WTC11 (cell line): Measurements from ENCODE around the gene ARVCF. TPM values are rescaled to one million over a fixed set of nuclear protein-coding genes. Genes with fewer than 3 reads are reported as not detected.

ENCODE experiments used
- ATAC-seq: fragments of 200-7000 bp; cut with Tn5 transposase; 2 replicates; pipeline ENCODE4 v1.10.0; 2021; ENCODE audit warnings: mild to moderate bottlenecking, moderate library complexity
- CTCF ChIA-PET: fragments of 300-600 bp; sonication (Branson Sonifier 250); formaldehyde crosslinking; loops from one replicate; lab custom pipeline; 2021; ENCODE audit warnings: antibody characterized with exemption; lab: Charles Lee
- POLR2A ChIA-PET: fragments of 350-600 bp; sonication (Branson Sonifier 250); formaldehyde crosslinking; loops from one replicate; lab custom pipeline; 2021; ENCODE audit warnings: antibody characterized with exemption; lab: Charles Lee
- DNase-seq: peaks from one replicate; pipeline ENCODE4 v3.0.0; 2021; ENCODE audit warnings: low spot score
- H3K27ac Mint-ChIP-seq: 2 replicates; pipeline ENCODE4 v1.8.0; 2021; ENCODE audit warnings: mixed read lengths
- H3K27me3 Mint-ChIP-seq: 2 replicates; pipeline ENCODE4 v1.8.0; 2021; ENCODE audit warnings: low read depth, mild to moderate bottlenecking, moderate library complexity, mixed read lengths
- H3K36me3 Mint-ChIP-seq: 2 replicates; pipeline ENCODE4 v1.8.0; 2021; ENCODE audit warnings: mixed read lengths
- H3K4me1 Mint-ChIP-seq: 2 replicates; pipeline ENCODE4 v1.8.0; 2022; ENCODE audit warnings: mixed read lengths
- H3K4me3 Mint-ChIP-seq: 2 replicates; pipeline ENCODE4 v1.8.0; 2021; ENCODE audit warnings: mild to moderate bottlenecking, moderate library complexity, mixed read lengths
- H3K9me3 Mint-ChIP-seq: 2 replicates; pipeline ENCODE4 v1.8.0; 2021; ENCODE audit warnings: mixed read lengths
- CREM ChIP-seq: sonication (generic); formaldehyde crosslinking; IDR thresholded peaks from 2 replicates; pipeline ENCODE4 v1.8.1; 2022; ENCODE audit warnings: mild to moderate bottlenecking, missing genetic modification reagents, moderate library complexity
- ELF4 ChIP-seq: sonication (generic); formaldehyde crosslinking; IDR thresholded peaks from 2 replicates; pipeline ENCODE4 v1.8.1; 2022; ENCODE audit warnings: low read depth, mild to moderate bottlenecking, moderate library complexity, missing genetic modification reagents
- ETV6 ChIP-seq: sonication (generic); formaldehyde crosslinking; IDR thresholded peaks from 2 replicates; pipeline ENCODE4 v1.8.1; 2022; ENCODE audit warnings: mild to moderate bottlenecking, missing genetic modification reagents
- FOXJ3 ChIP-seq: sonication (generic); formaldehyde crosslinking; IDR thresholded peaks from 2 replicates; pipeline ENCODE4 v1.9.0; 2021; ENCODE audit warnings: missing genetic modification reagents, mild to moderate bottlenecking, borderline replicate concordance
- NFE2L1 ChIP-seq: sonication (generic); formaldehyde crosslinking; IDR thresholded peaks from 2 replicates; pipeline ENCODE4 v1.8.1; 2023; ENCODE audit warnings: missing genetic modification reagents
- NFYB ChIP-seq: sonication (generic); formaldehyde crosslinking; conservative IDR thresholded peaks from 2 replicates; pipeline ENCODE4 v1.8.0; 2022; ENCODE audit warnings: low read depth, missing genetic modification reagents
- RELA ChIP-seq: sonication (generic); formaldehyde crosslinking; IDR thresholded peaks from 2 replicates; pipeline ENCODE4 v1.8.1; 2022; ENCODE audit warnings: missing genetic modification reagents, mild to moderate bottlenecking, borderline replicate concordance
- ZNF263 ChIP-seq: sonication (generic); formaldehyde crosslinking; IDR thresholded peaks from 2 replicates; pipeline ENCODE4 v1.8.1; 2022; ENCODE audit warnings: low read depth, mild to moderate bottlenecking, moderate library complexity, missing genetic modification reagents
- total RNA-seq: library from RNA; stranded (reverse); gene quantifications from 3 replicates; pipeline ENCODE4 v1.2.3, GENCODE V29; 2021
- TF ChIP-seq, protein P1 (sequence below): sonication (generic); formaldehyde crosslinking; IDR thresholded peaks from 2 replicates; pipeline ENCODE4 v1.8.1; 2023; ENCODE audit warnings: mild to moderate bottlenecking, missing genetic modification reagents, borderline replicate concordance
- TF ChIP-seq, protein P2 (sequence below): sonication (generic); formaldehyde crosslinking; IDR thresholded peaks from 2 replicates; pipeline ENCODE4 v1.8.0; 2022; ENCODE audit warnings: mild to moderate bottlenecking, missing genetic modification reagents
- TF ChIP-seq, protein P3 (sequence below): sonication (generic); formaldehyde crosslinking; IDR thresholded peaks from 2 replicates; pipeline ENCODE4 v1.8.0; 2022; ENCODE audit warnings: mild to moderate bottlenecking, missing genetic modification reagents
- TF ChIP-seq, protein P4 (sequence below): sonication (generic); formaldehyde crosslinking; IDR thresholded peaks from 2 replicates; pipeline ENCODE4 v1.8.0; 2023; ENCODE audit warnings: missing genetic modification reagents, mild to moderate bottlenecking, borderline replicate concordance
- TF ChIP-seq, protein P5 (sequence below): sonication (generic); formaldehyde crosslinking; IDR thresholded peaks from 2 replicates; pipeline ENCODE4 v1.8.1; 2022; ENCODE audit warnings: mild to moderate bottlenecking, missing genetic modification reagents, moderate library complexity, borderline replicate concordance
- TF ChIP-seq, protein P6 (sequence below): sonication (generic); formaldehyde crosslinking; IDR thresholded peaks from 2 replicates; pipeline ENCODE4 v1.8.1; 2022; ENCODE audit warnings: missing genetic modification reagents, borderline replicate concordance

The ARVCF gene
- total RNA-seq, 1 experiment from 2014 or later = 65.4 TPM

DNA sequence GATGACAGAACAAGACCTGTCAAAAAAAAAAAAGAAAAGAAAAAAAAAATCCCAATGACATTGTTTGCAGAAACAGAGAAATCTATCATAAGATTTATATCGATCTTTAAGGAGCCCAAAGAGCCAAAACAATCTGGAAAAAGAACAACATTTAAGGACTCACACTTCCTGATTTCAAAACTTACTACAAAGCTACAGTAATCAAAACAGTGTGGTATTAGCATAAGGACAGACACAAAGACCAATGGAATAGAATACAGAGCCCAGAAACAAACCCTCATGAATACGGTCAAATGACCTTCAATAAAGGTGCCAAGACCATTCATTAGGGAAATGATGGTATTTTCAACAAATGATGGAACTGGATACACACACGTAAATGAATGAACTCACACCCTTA lies 12.2 kb downstream of the ARVCF start (continued):
- TF ChIP-seq, protein P1, sequence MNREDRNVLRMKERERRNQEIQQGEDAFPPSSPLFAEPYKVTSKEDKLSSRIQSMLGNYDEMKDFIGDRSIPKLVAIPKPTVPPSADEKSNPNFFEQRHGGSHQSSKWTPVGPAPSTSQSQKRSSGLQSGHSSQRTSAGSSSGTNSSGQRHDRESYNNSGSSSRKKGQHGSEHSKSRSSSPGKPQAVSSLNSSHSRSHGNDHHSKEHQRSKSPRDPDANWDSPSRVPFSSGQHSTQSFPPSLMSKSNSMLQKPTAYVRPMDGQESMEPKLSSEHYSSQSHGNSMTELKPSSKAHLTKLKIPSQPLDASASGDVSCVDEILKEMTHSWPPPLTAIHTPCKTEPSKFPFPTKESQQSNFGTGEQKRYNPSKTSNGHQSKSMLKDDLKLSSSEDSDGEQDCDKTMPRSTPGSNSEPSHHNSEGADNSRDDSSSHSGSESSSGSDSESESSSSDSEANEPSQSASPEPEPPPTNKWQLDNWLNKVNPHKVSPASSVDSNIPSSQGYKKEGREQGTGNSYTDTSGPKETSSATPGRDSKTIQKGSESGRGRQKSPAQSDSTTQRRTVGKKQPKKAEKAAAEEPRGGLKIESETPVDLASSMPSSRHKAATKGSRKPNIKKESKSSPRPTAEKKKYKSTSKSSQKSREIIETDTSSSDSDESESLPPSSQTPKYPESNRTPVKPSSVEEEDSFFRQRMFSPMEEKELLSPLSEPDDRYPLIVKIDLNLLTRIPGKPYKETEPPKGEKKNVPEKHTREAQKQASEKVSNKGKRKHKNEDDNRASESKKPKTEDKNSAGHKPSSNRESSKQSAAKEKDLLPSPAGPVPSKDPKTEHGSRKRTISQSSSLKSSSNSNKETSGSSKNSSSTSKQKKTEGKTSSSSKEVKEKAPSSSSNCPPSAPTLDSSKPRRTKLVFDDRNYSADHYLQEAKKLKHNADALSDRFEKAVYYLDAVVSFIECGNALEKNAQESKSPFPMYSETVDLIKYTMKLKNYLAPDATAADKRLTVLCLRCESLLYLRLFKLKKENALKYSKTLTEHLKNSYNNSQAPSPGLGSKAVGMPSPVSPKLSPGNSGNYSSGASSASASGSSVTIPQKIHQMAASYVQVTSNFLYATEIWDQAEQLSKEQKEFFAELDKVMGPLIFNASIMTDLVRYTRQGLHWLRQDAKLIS (CRISPR knock-in tag) = no peak
- TF ChIP-seq, protein P2, sequence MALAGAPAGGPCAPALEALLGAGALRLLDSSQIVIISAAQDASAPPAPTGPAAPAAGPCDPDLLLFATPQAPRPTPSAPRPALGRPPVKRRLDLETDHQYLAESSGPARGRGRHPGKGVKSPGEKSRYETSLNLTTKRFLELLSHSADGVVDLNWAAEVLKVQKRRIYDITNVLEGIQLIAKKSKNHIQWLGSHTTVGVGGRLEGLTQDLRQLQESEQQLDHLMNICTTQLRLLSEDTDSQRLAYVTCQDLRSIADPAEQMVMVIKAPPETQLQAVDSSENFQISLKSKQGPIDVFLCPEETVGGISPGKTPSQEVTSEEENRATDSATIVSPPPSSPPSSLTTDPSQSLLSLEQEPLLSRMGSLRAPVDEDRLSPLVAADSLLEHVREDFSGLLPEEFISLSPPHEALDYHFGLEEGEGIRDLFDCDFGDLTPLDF (CRISPR knock-in tag) = no peak
- no peak for TF ChIP-seq NFE2L1 (CRISPR knock-in tag)

DNA sequence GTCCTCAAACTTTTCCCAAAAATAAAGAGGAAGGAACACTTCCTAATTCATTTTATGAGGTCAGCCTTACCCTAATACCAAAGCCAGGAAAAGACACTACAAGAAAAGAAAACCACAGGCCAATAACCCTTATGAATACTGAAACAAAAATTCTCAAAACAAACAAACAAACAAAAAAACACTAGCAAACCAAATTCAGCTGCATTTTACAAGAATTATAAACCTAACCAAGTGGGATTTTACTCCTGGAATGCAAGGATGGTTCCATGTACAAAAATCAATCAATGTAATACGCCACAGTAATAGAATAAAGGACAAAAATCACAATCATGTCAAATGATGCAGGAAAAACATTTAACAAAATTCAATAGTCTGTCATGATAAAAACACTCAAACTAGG lies 13.3 kb downstream of the ARVCF start:
- peaks cover 27% of the 10 kb centered on the region for H3K36me3 Mint-ChIP-seq
- no peaks in the 10 kb centered on the region for H3K27me3 Mint-ChIP-seq
- ChIA-PET POLR2A (no interaction called here), CTCF (no interaction called here)
- H3K9me3 Mint-ChIP-seq = peaks cover 27% of the 10 kb centered on the region
- no peak overlapping the region for H3K4me3 Mint-ChIP-seq
- H3K27ac Mint-ChIP-seq = no peak overlapping the region
- TF ChIP-seq CREM (no peak), NFYB (CRISPR knock-in tag) (no peak), ETV6 (no peak), RELA (CRISPR knock-in tag) (no peak), ZNF263 (CRISPR knock-in tag) (no peak), FOXJ3 (CRISPR knock-in tag) (no peak), ELF4 (CRISPR knock-in tag) (no peak)
- TF ChIP-seq, protein P3, sequence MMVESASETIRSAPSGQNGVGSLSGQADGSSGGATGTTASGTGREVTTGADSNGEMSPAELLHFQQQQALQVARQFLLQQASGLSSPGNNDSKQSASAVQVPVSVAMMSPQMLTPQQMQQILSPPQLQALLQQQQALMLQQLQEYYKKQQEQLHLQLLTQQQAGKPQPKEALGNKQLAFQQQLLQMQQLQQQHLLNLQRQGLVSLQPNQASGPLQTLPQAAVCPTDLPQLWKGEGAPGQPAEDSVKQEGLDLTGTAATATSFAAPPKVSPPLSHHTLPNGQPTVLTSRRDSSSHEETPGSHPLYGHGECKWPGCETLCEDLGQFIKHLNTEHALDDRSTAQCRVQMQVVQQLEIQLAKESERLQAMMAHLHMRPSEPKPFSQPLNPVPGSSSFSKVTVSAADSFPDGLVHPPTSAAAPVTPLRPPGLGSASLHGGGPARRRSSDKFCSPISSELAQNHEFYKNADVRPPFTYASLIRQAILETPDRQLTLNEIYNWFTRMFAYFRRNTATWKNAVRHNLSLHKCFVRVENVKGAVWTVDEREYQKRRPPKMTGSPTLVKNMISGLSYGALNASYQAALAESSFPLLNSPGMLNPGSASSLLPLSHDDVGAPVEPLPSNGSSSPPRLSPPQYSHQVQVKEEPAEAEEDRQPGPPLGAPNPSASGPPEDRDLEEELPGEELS (CRISPR knock-in tag) = no peak
- TF ChIP-seq, protein P4, sequence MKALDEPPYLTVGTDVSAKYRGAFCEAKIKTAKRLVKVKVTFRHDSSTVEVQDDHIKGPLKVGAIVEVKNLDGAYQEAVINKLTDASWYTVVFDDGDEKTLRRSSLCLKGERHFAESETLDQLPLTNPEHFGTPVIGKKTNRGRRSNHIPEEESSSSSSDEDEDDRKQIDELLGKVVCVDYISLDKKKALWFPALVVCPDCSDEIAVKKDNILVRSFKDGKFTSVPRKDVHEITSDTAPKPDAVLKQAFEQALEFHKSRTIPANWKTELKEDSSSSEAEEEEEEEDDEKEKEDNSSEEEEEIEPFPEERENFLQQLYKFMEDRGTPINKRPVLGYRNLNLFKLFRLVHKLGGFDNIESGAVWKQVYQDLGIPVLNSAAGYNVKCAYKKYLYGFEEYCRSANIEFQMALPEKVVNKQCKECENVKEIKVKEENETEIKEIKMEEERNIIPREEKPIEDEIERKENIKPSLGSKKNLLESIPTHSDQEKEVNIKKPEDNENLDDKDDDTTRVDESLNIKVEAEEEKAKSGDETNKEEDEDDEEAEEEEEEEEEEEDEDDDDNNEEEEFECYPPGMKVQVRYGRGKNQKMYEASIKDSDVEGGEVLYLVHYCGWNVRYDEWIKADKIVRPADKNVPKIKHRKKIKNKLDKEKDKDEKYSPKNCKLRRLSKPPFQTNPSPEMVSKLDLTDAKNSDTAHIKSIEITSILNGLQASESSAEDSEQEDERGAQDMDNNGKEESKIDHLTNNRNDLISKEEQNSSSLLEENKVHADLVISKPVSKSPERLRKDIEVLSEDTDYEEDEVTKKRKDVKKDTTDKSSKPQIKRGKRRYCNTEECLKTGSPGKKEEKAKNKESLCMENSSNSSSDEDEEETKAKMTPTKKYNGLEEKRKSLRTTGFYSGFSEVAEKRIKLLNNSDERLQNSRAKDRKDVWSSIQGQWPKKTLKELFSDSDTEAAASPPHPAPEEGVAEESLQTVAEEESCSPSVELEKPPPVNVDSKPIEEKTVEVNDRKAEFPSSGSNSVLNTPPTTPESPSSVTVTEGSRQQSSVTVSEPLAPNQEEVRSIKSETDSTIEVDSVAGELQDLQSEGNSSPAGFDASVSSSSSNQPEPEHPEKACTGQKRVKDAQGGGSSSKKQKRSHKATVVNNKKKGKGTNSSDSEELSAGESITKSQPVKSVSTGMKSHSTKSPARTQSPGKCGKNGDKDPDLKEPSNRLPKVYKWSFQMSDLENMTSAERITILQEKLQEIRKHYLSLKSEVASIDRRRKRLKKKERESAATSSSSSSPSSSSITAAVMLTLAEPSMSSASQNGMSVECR (CRISPR knock-in tag) = no peak
- TF ChIP-seq, protein P5, sequence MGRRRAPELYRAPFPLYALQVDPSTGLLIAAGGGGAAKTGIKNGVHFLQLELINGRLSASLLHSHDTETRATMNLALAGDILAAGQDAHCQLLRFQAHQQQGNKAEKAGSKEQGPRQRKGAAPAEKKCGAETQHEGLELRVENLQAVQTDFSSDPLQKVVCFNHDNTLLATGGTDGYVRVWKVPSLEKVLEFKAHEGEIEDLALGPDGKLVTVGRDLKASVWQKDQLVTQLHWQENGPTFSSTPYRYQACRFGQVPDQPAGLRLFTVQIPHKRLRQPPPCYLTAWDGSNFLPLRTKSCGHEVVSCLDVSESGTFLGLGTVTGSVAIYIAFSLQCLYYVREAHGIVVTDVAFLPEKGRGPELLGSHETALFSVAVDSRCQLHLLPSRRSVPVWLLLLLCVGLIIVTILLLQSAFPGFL = no peak
- TF ChIP-seq, protein P6, sequence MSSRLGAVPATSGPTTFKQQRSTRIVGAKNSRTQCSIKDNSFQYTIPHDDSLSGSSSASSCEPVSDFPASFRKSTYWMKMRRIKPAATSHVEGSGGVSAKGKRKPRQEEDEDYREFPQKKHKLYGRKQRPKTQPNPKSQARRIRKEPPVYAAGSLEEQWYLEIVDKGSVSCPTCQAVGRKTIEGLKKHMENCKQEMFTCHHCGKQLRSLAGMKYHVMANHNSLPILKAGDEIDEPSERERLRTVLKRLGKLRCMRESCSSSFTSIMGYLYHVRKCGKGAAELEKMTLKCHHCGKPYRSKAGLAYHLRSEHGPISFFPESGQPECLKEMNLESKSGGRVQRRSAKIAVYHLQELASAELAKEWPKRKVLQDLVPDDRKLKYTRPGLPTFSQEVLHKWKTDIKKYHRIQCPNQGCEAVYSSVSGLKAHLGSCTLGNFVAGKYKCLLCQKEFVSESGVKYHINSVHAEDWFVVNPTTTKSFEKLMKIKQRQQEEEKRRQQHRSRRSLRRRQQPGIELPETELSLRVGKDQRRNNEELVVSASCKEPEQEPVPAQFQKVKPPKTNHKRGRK (CRISPR knock-in tag) = no peak
- no peak for ATAC-seq
- no peak for DNase-seq
- H3K4me1 Mint-ChIP-seq = peaks cover 30% of the 10 kb centered on the region
